B cell (primary cell): ENCODE measurements around the gene ARID1A. TPM values are rescaled to one million over a fixed set of nuclear protein-coding genes. Genes with fewer than 3 reads are reported as not detected.
"Not testable (repeated sequence)": the region's sequence is repeated elsewhere in the genome, so short reads cannot be mapped to it uniquely, and the experiment has no call there.

Source experiments
- ATAC-seq: fragments of 200-7000 bp; cut with Tn5 transposase; one replicate; pipeline ENCODE4 v1.10.0; 2021; ENCODE audit warnings: low read depth, mild to moderate bottlenecking, moderate number of reproducible peaks, moderate library complexity
- CTCF ChIA-PET: fragments of 350-600 bp; sonication (Branson Sonifier 250); formaldehyde crosslinking; loops from one replicate; lab custom pipeline; 2021; ENCODE audit warnings: antibody characterized with exemption, inconsistent platforms; lab: Charles Lee
- POLR2A ChIA-PET: fragments of 350-600 bp; sonication (Branson Sonifier 250); formaldehyde crosslinking; loops from one replicate; lab custom pipeline; 2021; ENCODE audit warnings: antibody characterized with exemption; lab: Charles Lee
- DNase-seq: peaks from one replicate; pipeline ENCODE4 v3.0.0; 2013
- H2AFZ ChIP-seq: 2 replicates; pipeline ENCODE4 v1.6.1; 2012; ENCODE audit warnings: mild to moderate bottlenecking, low read depth, low read length; ENCODE audit not compliant: insufficient read depth, poor library complexity, severe bottlenecking
- H3K27ac ChIP-seq, 2 donors: 1 replicate in 1 of 2; 2 replicates in 1 of 2; pipeline ENCODE4 v1.5.1; 2012 to 2013; ENCODE audit warnings: low read length in 2 of 2, mild to moderate bottlenecking in 2 of 2, moderate library complexity in 1 of 2
- H3K27me3 ChIP-seq, 4 experiments: fragments of 200-600 bp in 1 of 4; sonication (generic) in 1 of 4; replicated peaks in 1 of 4; 1 replicate in 2 of 4; 2 replicates in 2 of 4; pipeline versions ENCODE4 v1.6.1 to v1.7.0; 2013 to 2016; ENCODE audit warnings: low read length in 3 of 4, mild to moderate bottlenecking in 2 of 4, mixed read lengths in 1 of 4, moderate library complexity in 1 of 4; ENCODE audit not compliant: insufficient read depth in 4 of 4, control insufficient read depth in 3 of 4; ENCODE audit errors: control extremely low read depth in 1 of 4
- H3K36me3 ChIP-seq, 2 experiments: replicated peaks in 1 of 2; 1 replicate in 1 of 2; 2 replicates in 1 of 2; pipeline versions ENCODE4 v1.6.1 to v1.7.1; 2013; ENCODE audit warnings: low read length in 1 of 2; ENCODE audit not compliant: insufficient read depth in 2 of 2, control insufficient read depth in 1 of 2; ENCODE audit errors: control extremely low read depth in 1 of 2, extremely low read depth in 1 of 2
- H3K4me1 ChIP-seq, 2 donors: fragments of 200-600 bp in 1 of 2; sonication (generic) in 1 of 2; 1 replicate in 1 of 2; 2 replicates in 1 of 2; pipeline versions ENCODE4 v1.5.1 to v1.6.1; 2013 to 2017; ENCODE audit warnings: low read length in 2 of 2; ENCODE audit not compliant: control insufficient read depth in 2 of 2, insufficient read depth in 2 of 2
- H3K4me2 ChIP-seq: replicated peaks from 2 replicates; pipeline ENCODE3; 2012; ENCODE audit warnings: mild to moderate bottlenecking, low read depth, low read length; ENCODE audit not compliant: poor library complexity, severe bottlenecking
- H3K4me3 ChIP-seq, 5 experiments: fragments of 200-600 bp in 1 of 5; sonication (generic) in 1 of 5; 1 replicate in 3 of 5; 2 replicates in 2 of 5; pipeline versions ENCODE4 v1.5.1 to v1.7.0; 2011 to 2016; ENCODE audit warnings: low read length in 4 of 5, mild to moderate bottlenecking in 4 of 5, low read depth in 2 of 5, control low read depth in 1 of 5, moderate library complexity in 1 of 5; ENCODE audit not compliant: insufficient read depth in 1 of 5; ENCODE audit errors: control extremely low read depth in 1 of 5, extremely low read depth in 1 of 5
- H3K79me2 ChIP-seq: fragments of 200-600 bp; sonication (generic); one replicate; pipeline ENCODE4 v1.6.0; 2016; ENCODE audit warnings: low read length; ENCODE audit not compliant: control insufficient read depth, insufficient read depth
- H3K9ac ChIP-seq: fragments of 200-600 bp; sonication (generic); 2 replicates; pipeline ENCODE4 v1.6.1; 2017; ENCODE audit warnings: mild to moderate bottlenecking, low read length, moderate library complexity
- H3K9me3 ChIP-seq, 3 donors: one replicate each; pipeline versions ENCODE4 v1.6.1 to v1.7.1; 2013; ENCODE audit warnings: low read length in 2 of 3; ENCODE audit not compliant: control insufficient read depth in 2 of 3, insufficient read depth in 1 of 3; ENCODE audit errors: control extremely low read depth in 1 of 3
- H4K20me1 ChIP-seq: 2 replicates; pipeline ENCODE4 v1.6.0; 2012; ENCODE audit warnings: mild to moderate bottlenecking, low read length; ENCODE audit not compliant: insufficient read depth, control insufficient read depth, poor library complexity, severe bottlenecking
- H3K27ac Mint-ChIP-seq: one replicate; pipeline ENCODE4 v1.8.0; 2021; ENCODE audit warnings: mixed read lengths
- H3K27me3 Mint-ChIP-seq: one replicate; pipeline ENCODE4 v1.8.0; 2021; ENCODE audit warnings: mixed read lengths
- H3K4me1 Mint-ChIP-seq: one replicate; pipeline ENCODE4 v1.8.0; 2021; ENCODE audit warnings: mixed read lengths
- H3K4me3 Mint-ChIP-seq: one replicate; pipeline ENCODE4 v1.8.0; 2021; ENCODE audit warnings: mixed read lengths
- H3K9me3 Mint-ChIP-seq: one replicate; pipeline ENCODE4 v1.8.0; 2022; ENCODE audit warnings: mixed read lengths; ENCODE audit not compliant: insufficient read depth
- WGBS: methylation state at CpG from one replicate; pipeline ENCODE4 v1.1.5; 2013; ENCODE audit warnings: missing lambda C conversion rate; ENCODE audit not compliant: insufficient coverage; 5-methylcytosine and 5-hydroxymethylcytosine counted together
- intact Hi-C: fragments of 100-400 bp; cut with micrococcal nuclease; formaldehyde crosslinking; loops from one replicate; pipeline ENCODE4 v1.10.0; 2022
- polyA plus RNA-seq: library from polyadenylated mRNA; depleted of rRNA; stranded (reverse); fragments of >200 nt; gene quantifications from 2 replicates; pipeline ENCODE4 v1.2.3, GENCODE V29; 2012
- total RNA-seq, 2 donors: library from RNA; stranded (reverse); fragments of 120-200 nt in 1 of 2; gene quantifications; 1 replicate in 1 of 2; 2 replicates in 1 of 2; pipeline versions ENCODE4 v1.2.3 to v1.2.4, GENCODE V29; 2013 to 2022
- TF ChIP-seq, protein P1 (sequence below): fragments of 200-600 bp; IDR thresholded peaks from one replicate; pipeline ENCODE4 v1.8.0; 2022; ENCODE audit warnings: antibody characterized with exemption, mild to moderate bottlenecking

ARID1A gene
- total and polyA plus RNA-seq, 2 donors (not counting 1 experiment from before 2014, with no cell fraction given) = 80.7 to 150 TPM

GRCh38 chr1:26666855-26667254 lies 29.0 kb upstream of the ARID1A start:
- intact Hi-C loops = no loop called here
- Histone ChIP-seq H3K36me3 (no peaks in the 10 kb centered on the region), H2AFZ (no peak overlapping the region), H4K20me1 (no peaks in the 10 kb centered on the region), H3K4me1 (no peaks in the 10 kb centered on the region), H3K27ac (no peak overlapping the region), H3K79me2 (no peaks in the 10 kb centered on the region), H3K4me3 (no peak overlapping the region), H3K9me3 (no peaks in the 10 kb centered on the region), H3K4me2 (no peak overlapping the region), H3K9ac (no peak overlapping the region), H3K27me3 (no peaks in the 10 kb centered on the region)
- H3K9me3 Mint-ChIP-seq = no peaks in the 10 kb centered on the region
- ChIA-PET CTCF (interaction anchor here (0.7 to 1.7 kb wide), 3 partner anchors 10 to 64 kb away, joined by 3 to 5 read pairs (median 3); no protein-coding TSS in a partner anchor), POLR2A (interaction anchor here (0.5 kb wide), 1 partner anchor 43 kb away, joined by 3 read pairs; no protein-coding TSS in a partner anchor)
- H3K27ac Mint-ChIP-seq = no peak overlapping the region
- no peaks in the 10 kb centered on the region for H3K27me3 Mint-ChIP-seq
- no CpG with 5 or more reads among the region's 1 CpG for WGBS
- H3K4me3 Mint-ChIP-seq = no peak overlapping the region
- no peaks in the 10 kb centered on the region for H3K4me1 Mint-ChIP-seq
- TF ChIP-seq, protein P1, sequence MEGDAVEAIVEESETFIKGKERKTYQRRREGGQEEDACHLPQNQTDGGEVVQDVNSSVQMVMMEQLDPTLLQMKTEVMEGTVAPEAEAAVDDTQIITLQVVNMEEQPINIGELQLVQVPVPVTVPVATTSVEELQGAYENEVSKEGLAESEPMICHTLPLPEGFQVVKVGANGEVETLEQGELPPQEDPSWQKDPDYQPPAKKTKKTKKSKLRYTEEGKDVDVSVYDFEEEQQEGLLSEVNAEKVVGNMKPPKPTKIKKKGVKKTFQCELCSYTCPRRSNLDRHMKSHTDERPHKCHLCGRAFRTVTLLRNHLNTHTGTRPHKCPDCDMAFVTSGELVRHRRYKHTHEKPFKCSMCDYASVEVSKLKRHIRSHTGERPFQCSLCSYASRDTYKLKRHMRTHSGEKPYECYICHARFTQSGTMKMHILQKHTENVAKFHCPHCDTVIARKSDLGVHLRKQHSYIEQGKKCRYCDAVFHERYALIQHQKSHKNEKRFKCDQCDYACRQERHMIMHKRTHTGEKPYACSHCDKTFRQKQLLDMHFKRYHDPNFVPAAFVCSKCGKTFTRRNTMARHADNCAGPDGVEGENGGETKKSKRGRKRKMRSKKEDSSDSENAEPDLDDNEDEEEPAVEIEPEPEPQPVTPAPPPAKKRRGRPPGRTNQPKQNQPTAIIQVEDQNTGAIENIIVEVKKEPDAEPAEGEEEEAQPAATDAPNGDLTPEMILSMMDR = no peak
- DNase-seq = no peak
- ATAC-seq = no peak

GRCh38 chr1:26668106-26668786 lies 27.6 kb upstream of the ARID1A start:
- not testable (repeated sequence) for H3K4me3 Mint-ChIP-seq

More at GRCh38 chr1:26668106-26668786, 27.6 kb upstream of the ARID1A start:
- H3K27ac ChIP-seq, ATAC-seq, H4K20me1 ChIP-seq, H3K9ac ChIP-seq, H3K9me3 Mint-ChIP-seq, H3K27me3 ChIP-seq, H3K27me3 Mint-ChIP-seq, H2AFZ ChIP-seq, H3K4me2 ChIP-seq, intact Hi-C loops, DNase-seq, CTCF ChIA-PET, POLR2A ChIA-PET, H3K4me3 ChIP-seq, H3K79me2 ChIP-seq, H3K36me3 ChIP-seq, H3K27ac Mint-ChIP-seq, H3K4me1 ChIP-seq, H3K4me1 Mint-ChIP-seq, H3K9me3 ChIP-seq: not testable (repeated sequence)
- no CpG with 5 or more reads among the region's 4 CpGs for WGBS
